SU-DHL-6 (cell line): Measurements from ENCODE around the gene THOC1.

Source experiments
- EZH2phosphoT487 ChIP-seq: fragments of 200-600 bp; sonication (generic), shearing (Covaris generic); conservative IDR thresholded peaks from 2 replicates; pipeline ENCODE4 v1.6.1; 2018; ENCODE audit warnings: mild to moderate bottlenecking, antibody characterized with exemption, low read length, moderate library complexity, mixed read lengths
- TF ChIP-seq, protein P1 (sequence below): fragments of 200-600 bp; sonication (generic); IDR thresholded peaks from one replicate; pipeline ENCODE4 v1.5.1; 2017; ENCODE audit warnings: antibody characterized with exemption, mild to moderate bottlenecking, low read length, moderate library complexity; ENCODE audit not compliant: insufficient read depth, poor library complexity, severe bottlenecking

GRCh38 chr18:189254-189653 lies 78.6 kb downstream of the THOC1 start:
- TF ChIP-seq, protein P1, sequence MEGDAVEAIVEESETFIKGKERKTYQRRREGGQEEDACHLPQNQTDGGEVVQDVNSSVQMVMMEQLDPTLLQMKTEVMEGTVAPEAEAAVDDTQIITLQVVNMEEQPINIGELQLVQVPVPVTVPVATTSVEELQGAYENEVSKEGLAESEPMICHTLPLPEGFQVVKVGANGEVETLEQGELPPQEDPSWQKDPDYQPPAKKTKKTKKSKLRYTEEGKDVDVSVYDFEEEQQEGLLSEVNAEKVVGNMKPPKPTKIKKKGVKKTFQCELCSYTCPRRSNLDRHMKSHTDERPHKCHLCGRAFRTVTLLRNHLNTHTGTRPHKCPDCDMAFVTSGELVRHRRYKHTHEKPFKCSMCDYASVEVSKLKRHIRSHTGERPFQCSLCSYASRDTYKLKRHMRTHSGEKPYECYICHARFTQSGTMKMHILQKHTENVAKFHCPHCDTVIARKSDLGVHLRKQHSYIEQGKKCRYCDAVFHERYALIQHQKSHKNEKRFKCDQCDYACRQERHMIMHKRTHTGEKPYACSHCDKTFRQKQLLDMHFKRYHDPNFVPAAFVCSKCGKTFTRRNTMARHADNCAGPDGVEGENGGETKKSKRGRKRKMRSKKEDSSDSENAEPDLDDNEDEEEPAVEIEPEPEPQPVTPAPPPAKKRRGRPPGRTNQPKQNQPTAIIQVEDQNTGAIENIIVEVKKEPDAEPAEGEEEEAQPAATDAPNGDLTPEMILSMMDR, result no peak
- no peak for TF ChIP-seq EZH2phosphoT487
